NOMO-1 treated with dmso at 0.1 percent for 144 hours (cell line): ENCODE data around the gene GABRB1.
"Not testable (repeated sequence)": the region's sequence is repeated elsewhere in the genome, so short reads cannot be mapped to it uniquely, and the experiment has no call there.

Experiments used
- DNase-seq: peaks from one replicate; lab custom pipeline; 2025; ENCODE audit not compliant: unreplicated experiment; lab: John Stamatoyannopoulos, UW

GABRB1 gene

GRCh38 chr4:47278631-47279030 is 247.3 kb downstream of the GABRB1 start:
- no peak for DNase-seq

DNA sequence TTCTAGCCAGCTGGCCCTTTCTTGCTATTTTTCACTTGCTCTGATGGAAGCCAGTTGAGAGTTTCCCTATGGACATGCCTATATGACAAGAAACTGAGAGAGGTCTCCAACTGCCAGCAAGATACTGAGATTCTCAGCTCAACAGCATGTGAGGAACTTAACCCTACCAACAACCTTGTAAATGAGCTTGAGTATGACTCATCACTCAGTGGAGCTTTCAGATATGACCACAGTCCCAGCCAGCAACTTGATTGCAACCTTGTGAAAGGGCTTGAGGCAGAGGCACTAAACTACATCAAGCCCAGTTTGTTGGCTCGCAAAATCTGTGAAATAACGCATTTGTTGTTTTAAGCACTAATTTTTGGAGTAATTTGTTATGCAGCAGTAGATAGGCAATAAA is 256.4 kb downstream of the GABRB1 start:
- DNase-seq, result peak; percentile 26

DNA sequence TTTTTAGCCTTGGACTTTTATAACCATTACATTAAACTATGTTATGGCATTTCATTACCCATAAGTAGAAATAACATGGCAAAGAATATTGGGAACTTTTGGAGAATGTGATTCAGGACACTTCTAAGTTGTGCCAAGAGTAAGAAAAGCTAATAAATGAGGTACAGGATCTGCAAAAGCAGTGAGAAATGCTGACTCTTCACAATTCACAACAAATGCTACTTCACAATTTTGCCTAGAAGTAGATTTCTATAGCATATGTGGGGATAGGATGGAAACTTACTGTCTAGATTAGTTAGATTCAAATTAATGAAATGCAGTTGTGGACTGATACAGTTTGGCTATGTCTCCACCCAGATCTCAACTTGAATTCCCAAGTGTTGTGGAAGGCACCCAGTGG is 258.4 kb downstream of the GABRB1 start:
- DNase-seq, result no peak

DNA sequence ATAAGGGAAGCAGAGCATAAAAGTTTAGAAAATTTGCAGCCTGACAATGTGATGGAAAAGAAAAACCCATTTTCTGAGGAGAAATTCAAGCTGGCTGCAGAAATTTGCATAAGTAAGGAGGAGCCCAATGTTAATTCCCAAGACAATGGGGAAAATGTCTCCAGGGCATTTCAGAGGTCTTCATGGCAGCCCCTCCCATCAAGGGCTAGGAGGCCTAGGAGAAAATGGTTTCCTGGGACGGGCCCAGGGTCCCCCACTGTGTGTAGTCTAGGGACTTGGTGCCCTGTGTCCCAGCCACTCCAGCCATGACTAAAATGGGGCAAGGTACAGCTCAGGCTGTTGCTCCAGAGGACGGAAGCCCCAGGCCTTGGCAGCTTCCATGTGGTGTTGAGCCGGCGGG is 259.5 kb downstream of the GABRB1 start:
- not testable (repeated sequence) for DNase-seq

GRCh38 chr4:47309165-47309564 is 277.8 kb downstream of the GABRB1 start:
- no peak for DNase-seq

DNA sequence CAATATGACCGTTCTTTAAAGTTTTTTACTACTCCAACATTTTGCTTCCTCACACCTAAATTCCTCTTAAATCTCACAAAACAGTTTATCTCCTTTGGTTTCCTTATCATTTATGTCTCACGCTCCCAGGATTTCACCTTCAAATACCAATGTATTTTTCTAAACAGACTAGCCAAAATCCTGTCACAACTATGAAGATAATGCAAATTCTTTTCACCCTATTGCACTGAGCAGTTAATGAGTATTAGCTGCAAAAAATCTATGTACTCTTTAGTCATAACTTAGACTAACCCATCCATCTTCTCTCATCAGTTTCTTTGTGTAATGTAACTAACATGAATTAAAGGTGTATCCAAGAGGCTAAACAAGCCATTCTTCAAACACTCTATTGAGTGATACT is 280.8 kb downstream of the GABRB1 start:
- DNase-seq, result no peak

DNA sequence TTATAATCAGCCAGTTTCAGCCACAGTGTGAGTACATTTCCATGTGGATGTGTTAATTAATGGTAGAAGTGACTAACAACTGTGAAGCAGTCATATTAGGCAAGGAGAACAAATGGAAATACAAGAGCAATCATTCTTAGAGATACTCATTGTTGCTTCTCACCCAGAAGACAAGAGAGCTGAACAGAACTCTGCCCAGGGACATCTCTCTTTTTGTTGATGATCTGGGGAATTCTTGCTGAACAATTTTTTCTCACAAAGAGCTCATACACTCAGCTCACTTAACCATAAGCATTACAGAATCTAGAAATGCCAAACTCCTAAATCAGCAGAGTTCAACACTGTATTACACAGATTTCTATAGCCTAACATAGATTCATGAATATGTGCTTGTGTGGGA is 282.0 kb downstream of the GABRB1 start:
- DNase-seq, result no peak

- no peak for DNase-seq
These were observed 284.0 kb downstream of the GABRB1 start for GRCh38 chr4:47315346-47315745.

- DNase-seq, result no peak
These were observed 294.7 kb downstream of the GABRB1 start for GRCh38 chr4:47326025-47326424.

DNA sequence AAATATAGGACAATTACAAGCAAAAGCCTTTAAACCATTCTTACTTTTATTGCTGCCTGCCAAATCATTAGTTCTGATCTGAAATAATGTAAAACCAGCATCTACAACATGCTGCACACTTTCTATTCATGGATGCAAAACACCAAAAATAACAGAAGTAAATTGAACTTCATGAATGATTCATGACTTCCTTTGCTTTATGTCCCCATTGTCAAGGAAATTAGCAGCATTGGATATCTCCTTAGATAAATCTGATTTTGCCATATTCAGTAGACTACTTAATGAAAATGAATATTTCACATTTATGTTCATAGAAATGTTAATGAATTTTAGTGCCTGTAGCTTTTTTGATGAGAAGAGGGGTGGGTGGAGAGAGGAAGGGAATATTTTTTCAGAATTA is 299.5 kb downstream of the GABRB1 start:
- no peak for DNase-seq

- no peak for DNase-seq
These were observed 303.3 kb downstream of the GABRB1 start for GRCh38 chr4:47334652-47335051.

- no peak for DNase-seq
These were observed 306.5 kb downstream of the GABRB1 start for GRCh38 chr4:47337893-47338292.

GRCh38 chr4:47340914-47341313 is 309.5 kb downstream of the GABRB1 start:
- no peak for DNase-seq

DNA sequence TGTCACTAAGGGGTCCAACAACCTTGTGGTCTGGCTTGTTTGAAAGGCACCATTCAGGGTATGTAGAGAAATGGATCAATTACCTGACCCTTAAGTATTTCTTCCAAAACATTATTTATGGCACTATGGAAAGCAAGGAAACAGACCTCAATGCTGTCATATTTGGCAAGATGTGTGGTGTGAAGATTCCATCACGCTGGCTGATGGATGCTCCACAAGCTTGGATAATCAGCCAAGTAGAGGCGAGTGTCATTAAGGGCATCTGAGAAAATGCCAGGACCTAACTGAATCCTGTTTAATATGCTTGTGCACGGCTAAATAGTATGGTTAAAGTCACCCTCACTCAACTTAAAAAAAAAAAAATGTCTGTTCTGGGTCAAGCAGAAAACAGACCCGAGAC is 311.4 kb downstream of the GABRB1 start:
- no peak for DNase-seq

DNA sequence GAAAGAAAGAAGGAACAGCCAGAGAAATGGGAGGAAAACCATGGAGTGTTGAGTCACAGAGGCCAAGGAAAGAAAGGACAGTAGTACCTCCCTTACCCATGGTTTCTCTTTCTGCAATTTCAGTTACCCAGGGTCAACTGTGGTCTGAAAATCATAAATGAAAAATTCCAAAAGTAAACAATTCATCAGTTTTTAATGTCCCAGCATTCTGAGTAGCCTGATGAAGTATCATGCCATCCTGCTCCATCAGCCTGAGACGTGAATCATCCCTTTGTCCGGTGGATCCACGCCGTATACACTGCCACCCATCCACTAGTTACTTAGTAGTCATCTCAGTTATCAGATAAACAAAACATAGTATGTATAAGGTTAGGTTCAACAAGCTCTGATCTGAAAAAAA is 318.0 kb downstream of the GABRB1 start:
- DNase-seq, result no peak

DNA sequence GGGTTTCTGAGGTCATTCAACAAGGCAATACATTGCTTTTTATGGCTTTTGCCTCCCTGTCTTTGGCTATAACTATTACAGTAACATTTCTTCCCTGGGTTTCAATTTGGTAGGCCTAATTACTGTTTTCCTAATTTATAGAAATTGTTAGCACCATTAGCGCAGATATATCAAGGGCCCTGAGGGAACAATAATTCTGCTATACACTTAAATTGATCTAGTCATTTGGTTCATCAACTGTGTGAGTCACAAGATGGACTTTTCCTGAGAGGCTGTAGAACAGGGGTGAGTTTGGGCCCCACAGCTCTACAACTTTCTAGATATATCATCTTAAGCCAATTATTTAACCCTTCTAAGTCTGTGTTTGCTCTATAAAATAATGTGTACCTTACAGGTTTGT is 324.2 kb downstream of the GABRB1 start:
- DNase-seq, result no peak

- no peak for DNase-seq
These were observed 328.5 kb downstream of the GABRB1 start for GRCh38 chr4:47359891-47360290.

DNA sequence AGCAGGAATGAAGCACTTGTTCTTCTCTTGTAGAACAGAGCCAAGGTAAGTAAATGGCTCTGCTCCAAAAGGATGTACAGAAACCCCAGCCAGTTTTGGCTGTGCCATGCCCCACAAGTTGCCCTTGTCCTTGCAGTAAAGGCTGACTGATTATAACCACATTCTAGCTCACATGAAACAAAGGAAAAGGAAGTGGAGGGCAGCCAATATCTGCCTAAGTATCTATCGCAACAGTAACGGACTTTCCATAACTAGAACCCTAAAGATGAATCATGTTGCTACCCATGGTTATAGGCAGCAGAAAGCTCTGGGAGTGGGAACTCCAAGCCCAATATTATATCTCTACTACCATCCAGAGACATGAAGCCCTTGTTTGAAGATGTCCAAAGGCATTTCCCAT is 336.4 kb downstream of the GABRB1 start:
- DNase-seq, result peak; percentile 17

- no peak for DNase-seq
These were observed 336.8 kb downstream of the GABRB1 start for GRCh38 chr4:47368211-47368610.

- no peak for DNase-seq
These were observed 341.2 kb downstream of the GABRB1 start for GRCh38 chr4:47372561-47372960.

DNA sequence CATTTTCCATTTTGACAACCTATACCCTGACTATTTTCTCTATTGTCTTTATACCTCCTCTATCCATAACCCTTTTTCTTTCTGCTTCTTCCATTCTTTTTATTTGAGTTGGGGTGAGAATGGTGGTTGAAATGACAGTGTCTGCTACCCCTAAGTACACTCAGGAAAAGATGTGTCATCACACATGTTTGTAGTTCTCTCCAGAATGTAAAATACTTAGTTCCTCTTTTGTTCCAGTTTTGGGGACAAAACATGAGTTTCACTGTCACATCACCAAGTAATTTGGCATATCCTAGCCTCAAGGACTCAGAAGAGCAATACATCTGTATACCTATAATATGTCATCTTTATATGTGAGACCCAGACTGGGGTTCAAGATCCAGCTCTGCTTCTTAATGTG is 341.8 kb downstream of the GABRB1 start:
- DNase-seq, result peak; percentile 62

DNA sequence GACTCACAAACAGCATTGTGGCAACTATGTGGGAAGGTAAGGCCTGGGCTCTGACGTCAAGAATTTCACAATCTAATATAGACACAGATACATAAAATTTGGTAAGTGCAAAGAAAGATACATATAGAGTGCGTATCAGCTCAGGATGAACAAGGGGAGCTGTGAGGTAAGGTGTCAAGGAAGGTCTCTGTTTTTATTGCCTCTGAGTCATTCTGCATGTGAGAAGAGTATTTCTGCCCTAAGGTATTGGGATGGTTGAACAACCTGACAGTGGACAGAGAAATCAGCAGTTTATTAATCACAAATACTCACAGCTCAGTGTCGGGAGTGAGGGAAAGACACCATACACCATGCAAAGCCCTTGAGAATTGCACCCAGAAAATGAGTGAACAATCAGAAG is 342.3 kb downstream of the GABRB1 start:
- no peak for DNase-seq

- no peak for DNase-seq
These were observed 343.1 kb downstream of the GABRB1 start for GRCh38 chr4:47374477-47374876.

DNA sequence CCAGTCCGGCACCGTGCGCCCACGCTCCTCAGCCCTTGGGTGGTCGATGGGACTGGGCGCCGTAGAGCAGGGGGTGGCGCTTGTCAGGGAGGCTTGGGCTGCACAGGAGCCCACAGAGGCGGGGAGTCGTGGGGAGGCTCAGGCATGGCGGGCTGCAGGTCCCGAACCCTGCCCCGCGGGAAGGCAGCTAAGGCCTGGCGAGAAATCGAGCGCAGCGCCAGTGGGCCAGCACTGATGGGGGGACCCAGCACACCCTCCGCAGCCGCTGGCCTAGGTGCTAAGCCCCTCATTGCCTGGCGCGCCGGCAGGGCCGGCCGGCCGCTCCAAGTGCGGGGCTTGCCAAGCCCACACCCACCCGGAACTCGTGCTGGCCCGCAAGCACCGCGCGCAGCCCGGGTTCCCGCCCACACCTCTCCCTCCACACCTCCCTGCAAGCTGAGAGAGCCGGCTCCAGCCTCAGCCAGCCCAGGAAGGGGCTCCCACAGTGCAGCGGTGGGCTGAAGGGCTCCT is 346.7 kb downstream of the GABRB1 start:
- DNase-seq, result not testable (repeated sequence)
